Stimulated activated CD8-positive, alpha-beta memory T cell treated with anti-CD3 and anti-CD28 coated beads, Interleukin-15, amount 100 ng/mL, for 48 hours (primary cell): Measurements from ENCODE around the gene MAP7.
"Not testable (repeated sequence)": the region's sequence is repeated elsewhere in the genome, so short reads cannot be mapped to it uniquely, and the experiment has no call there.

Experiments used
- DNase-seq, 2 donors: peaks; one replicate each; pipeline ENCODE4 v3.0.0-alpha.2; 2020; ENCODE audit warnings: low read depth in 2 of 2

MAP7 gene

GRCh38 chr6:136338486-136338885 is 211.7 kb downstream of the MAP7 start:
- DNase-seq: no peak

GRCh38 chr6:136337606-136338005 is 212.6 kb downstream of the MAP7 start:
- DNase-seq: no peak

GRCh38 chr6:136337121-136337520 is 213.1 kb downstream of the MAP7 start:
- DNase-seq: no peak

GRCh38 chr6:136335736-136336363 is 214.4 kb downstream of the MAP7 start:
- DNase-seq: no peak

GRCh38 chr6:136334853-136335252 is 215.4 kb downstream of the MAP7 start:
- no peak for DNase-seq

GRCh38 chr6:136334465-136334846 is 215.8 kb downstream of the MAP7 start:
- DNase-seq: no peak

- DNase-seq: no peak
Measured at GRCh38 chr6:136333824-136334464, 216.3 kb downstream of the MAP7 start.

- DNase-seq: no peak
Measured at GRCh38 chr6:136331461-136331860, 218.8 kb downstream of the MAP7 start.

GRCh38 chr6:136330634-136331033 is 219.6 kb downstream of the MAP7 start:
- no peak for DNase-seq

GRCh38 chr6:136326038-136326553 is 224.1 kb downstream of the MAP7 start:
- no peak for DNase-seq

GRCh38 chr6:136324686-136325380 is 225.4 kb downstream of the MAP7 start:
- no peak for DNase-seq

- DNase-seq: no peak
Measured at GRCh38 chr6:136323431-136324112, 226.7 kb downstream of the MAP7 start.

- DNase-seq: no peak
Measured at GRCh38 chr6:136319732-136320131, 230.5 kb downstream of the MAP7 start.

GRCh38 chr6:136318676-136319075 is 231.5 kb downstream of the MAP7 start:
- no peak for DNase-seq

- no peak for DNase-seq
Measured at GRCh38 chr6:136317971-136318370, 232.3 kb downstream of the MAP7 start.

- DNase-seq: peak in 1 of 2 donors; percentile 16
Measured at GRCh38 chr6:136317021-136317694, 233.1 kb downstream of the MAP7 start.

GRCh38 chr6:136315594-136315993 is 234.6 kb downstream of the MAP7 start:
- no peak for DNase-seq

GRCh38 chr6:136312975-136313374 is 237.2 kb downstream of the MAP7 start:
- DNase-seq: no peak

GRCh38 chr6:136309729-136310311 is 240.4 kb downstream of the MAP7 start:
- no peak for DNase-seq

GRCh38 chr6:136309171-136309570 is 241.1 kb downstream of the MAP7 start:
- no peak for DNase-seq

GRCh38 chr6:136308469-136308868 is 241.8 kb downstream of the MAP7 start:
- DNase-seq: not testable (repeated sequence)
